ENCODE results near the gene DUS1L.

DUS1L gene

GRCh38 chr17:82012640-82013295, 52.8 kb downstream of the DUS1L start:
- DNase-seq (ENCODE audit: low spot score): no peak

- DNase-seq (ENCODE audit: low spot score): no peak
Measured at GRCh38 chr17:82012261-82012639, 53.4 kb downstream of the DUS1L start.

DNA sequence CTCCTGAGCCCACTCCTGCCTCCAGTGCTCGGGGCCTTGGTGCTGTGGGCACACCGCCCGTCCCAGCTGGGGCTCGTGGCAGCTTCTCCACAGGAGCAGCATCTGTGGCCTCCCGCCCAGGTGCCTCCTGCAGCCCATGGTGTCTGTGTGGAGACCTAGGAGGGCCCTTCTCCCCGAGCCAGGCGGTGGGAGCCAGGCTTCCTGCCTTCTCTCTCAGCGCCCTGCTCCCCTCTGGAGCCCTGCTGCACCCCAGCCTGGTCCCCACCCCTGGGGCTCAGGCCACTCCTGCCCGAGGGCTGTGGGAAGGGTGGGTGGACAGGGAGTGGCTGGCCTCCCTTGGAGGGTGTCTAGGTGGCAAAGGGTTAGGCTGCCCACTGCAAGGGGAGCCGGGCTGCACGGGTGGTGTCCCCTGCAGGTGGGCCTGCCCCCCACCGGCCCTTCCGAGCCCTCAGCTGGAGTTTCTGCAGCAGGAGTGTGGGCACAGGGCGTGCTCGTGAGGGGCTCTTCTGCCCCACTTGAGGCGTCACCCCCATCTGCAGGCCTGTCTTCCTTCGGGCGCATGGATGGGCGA, 53.9 kb downstream of the DUS1L start:
- no peak for DNase-seq (ENCODE audit: low spot score)

- no peak for DNase-seq (ENCODE audit: low spot score)
Measured at GRCh38 chr17:82010575-82011525, 54.8 kb downstream of the DUS1L start.

DNA sequence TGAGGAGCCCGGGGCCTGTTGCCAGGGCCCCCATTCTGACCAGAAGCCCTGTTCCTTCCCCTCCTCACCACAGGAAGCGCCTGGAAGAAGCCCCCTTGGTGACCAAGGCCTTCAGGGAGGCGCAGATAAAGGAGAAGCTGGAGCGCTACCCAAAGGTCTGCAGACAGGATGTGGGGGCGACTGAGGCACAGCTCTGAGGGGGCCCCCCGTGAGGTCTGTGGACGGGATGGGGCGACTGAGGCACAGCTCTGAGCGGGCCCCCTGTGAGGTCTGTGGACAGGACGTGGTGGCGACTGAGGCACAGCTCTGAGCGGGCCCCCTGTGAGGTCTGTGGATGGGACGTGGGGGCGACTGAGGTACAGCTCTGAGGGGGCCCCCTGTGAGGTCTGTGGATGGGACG, 56.2 kb downstream of the DUS1L start:
- DNase-seq (ENCODE audit: low spot score): no peak

DNA sequence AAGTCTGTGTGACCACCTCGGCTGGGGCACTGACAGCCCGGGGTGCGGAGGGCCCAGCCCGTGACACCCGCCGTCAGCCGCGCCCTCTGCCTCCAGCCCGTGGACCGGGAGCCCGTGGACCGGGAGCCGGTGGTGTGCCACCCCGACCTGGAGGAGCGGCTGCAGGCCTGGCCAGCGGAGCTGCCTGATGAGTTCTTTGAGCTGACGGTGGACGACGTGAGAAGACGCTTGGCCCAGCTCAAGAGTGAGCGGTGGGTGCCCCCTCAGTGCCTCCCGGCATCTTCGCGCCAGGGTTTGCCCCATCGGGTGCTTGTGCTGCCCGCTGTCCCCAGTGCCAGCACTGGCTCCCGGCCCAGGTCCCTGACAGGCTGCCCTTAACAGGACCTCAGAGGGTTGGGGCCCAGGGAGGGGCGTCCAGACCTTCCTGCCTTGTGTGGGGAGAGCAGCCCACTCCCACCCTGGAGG, 56.6 kb downstream of the DUS1L start:
- no peak for DNase-seq (ENCODE audit: low spot score)

DNA sequence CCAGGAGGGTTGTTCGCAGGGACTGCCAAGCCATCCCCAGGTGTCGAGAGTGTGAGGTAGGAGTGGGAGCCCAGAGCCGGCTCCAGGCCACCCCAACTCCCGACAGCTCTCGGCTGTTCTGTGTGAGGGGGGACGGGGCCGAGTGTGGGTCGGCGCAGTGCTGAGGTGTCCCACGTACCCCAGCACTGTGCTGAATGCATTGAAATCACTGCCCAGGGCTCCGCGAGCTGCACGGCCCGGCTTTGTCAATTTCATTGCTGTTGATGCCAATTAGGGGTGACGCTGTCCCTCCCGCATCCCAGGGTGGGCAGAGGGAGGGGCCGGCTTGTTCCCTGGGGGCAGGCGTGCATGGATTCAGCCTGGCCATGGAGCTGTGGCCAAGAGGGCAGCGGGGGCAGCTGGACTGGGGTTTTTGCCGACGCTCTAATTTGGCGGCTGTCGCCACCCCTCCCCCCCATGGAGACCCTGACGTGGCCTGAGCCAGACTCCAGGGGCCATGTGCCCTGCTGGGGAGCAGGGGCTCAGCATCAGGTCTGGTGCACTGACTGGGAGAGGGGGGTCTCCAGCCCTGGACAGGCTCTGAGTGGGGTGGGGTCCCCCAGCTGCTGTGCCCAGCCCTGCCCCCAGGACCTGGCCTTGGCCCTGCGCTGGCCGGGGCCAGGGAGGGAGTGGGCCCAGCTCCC, 57.2 kb downstream of the DUS1L start:
- no peak for DNase-seq (ENCODE audit: low spot score)

All from LoVo (cell line).